GM23338 (cell line): ENCODE results near the gene ZNF490. TPM values are rescaled to one million over a fixed set of nuclear protein-coding genes. Genes with fewer than 3 reads are reported as not detected.
A peak's percentile ranks its signal among the peaks of the same experiment; 100 is the strongest.
"Not testable (repeated sequence)": the region's sequence is repeated elsewhere in the genome, so short reads cannot be mapped to it uniquely, and the experiment has no call there.

Experiments
- ATAC-seq: fragments of 200-7000 bp; cut with Tn5 transposase; 3 replicates; pipeline ENCODE4 v1.9.1; 2020
- DNase-seq: peaks from one replicate; pipeline ENCODE4 v3.0.0-alpha.2; 2015; ENCODE audit warnings: low spot score
- H2AFZ ChIP-seq: fragments of 200-600 bp; sonication (generic); 2 replicates; pipeline ENCODE4 v1.8.0; 2016; ENCODE audit warnings: antibody characterized with exemption, mild to moderate bottlenecking, moderate library complexity
- H3F3A ChIP-seq: fragments of 200-600 bp; sonication (generic); replicated peaks from 2 replicates; pipeline ENCODE4 v1.8.0; 2017; ENCODE audit warnings: antibody characterized with exemption, mixed run types, low read depth
- H3K27ac ChIP-seq: fragments of 200-600 bp; sonication (generic); 2 replicates; pipeline ENCODE4 v1.6.1; 2016; ENCODE audit warnings: low read depth
- H3K27me3 ChIP-seq: fragments of 200-600 bp; sonication (generic); 2 replicates; pipeline ENCODE4 v1.8.0; 2016; ENCODE audit warnings: mild to moderate bottlenecking, mixed run types, moderate library complexity; ENCODE audit not compliant: insufficient read depth
- H3K36me3 ChIP-seq: fragments of 200-600 bp; sonication (generic); 2 replicates; pipeline ENCODE4 v1.8.0; 2016; ENCODE audit warnings: mild to moderate bottlenecking; ENCODE audit not compliant: insufficient read depth
- H3K4me1 ChIP-seq: fragments of 200-600 bp; sonication (generic); 2 replicates; pipeline ENCODE4 v1.8.0; 2016; ENCODE audit warnings: mild to moderate bottlenecking, moderate library complexity; ENCODE audit not compliant: insufficient read depth
- H3K4me2 ChIP-seq: fragments of 200-600 bp; sonication (generic); 2 replicates; pipeline ENCODE4 v1.7.1; 2017; ENCODE audit warnings: mixed run types
- H3K4me3 ChIP-seq: fragments of 200-600 bp; sonication (generic); 2 replicates; pipeline ENCODE4 v1.6.1; 2016; ENCODE audit warnings: mixed run types
- H3K79me2 ChIP-seq: fragments of 200-600 bp; sonication (generic); replicated peaks from 2 replicates; pipeline ENCODE4 v1.8.0; 2017; ENCODE audit warnings: mild to moderate bottlenecking; ENCODE audit not compliant: insufficient read depth
- H3K9me2 ChIP-seq: fragments of 200-600 bp; sonication (generic); 2 replicates; pipeline ENCODE4 v1.8.0; 2017; ENCODE audit not compliant: insufficient read depth
- H4K20me1 ChIP-seq: fragments of 200-600 bp; sonication (generic); replicated peaks from 2 replicates; pipeline ENCODE4 v1.8.0; 2017; ENCODE audit warnings: mild to moderate bottlenecking; ENCODE audit not compliant: insufficient read depth
- H3K27ac Mint-ChIP-seq: 2 replicates; pipeline ENCODE4 v1.8.0; 2020; ENCODE audit warnings: inconsistent platforms, mild to moderate bottlenecking, moderate library complexity, mixed read lengths
- H3K27me3 Mint-ChIP-seq: 3 replicates; pipeline ENCODE4 v1.8.0; 2022; ENCODE audit warnings: low read depth, mild to moderate bottlenecking, moderate library complexity, mixed read lengths, inconsistent platforms; ENCODE audit not compliant: insufficient read depth, poor library complexity
- H3K36me3 Mint-ChIP-seq: 3 replicates; pipeline ENCODE4 v1.8.0; 2021; ENCODE audit warnings: low read depth, mild to moderate bottlenecking, inconsistent platforms, moderate library complexity, mixed read lengths
- H3K4me1 Mint-ChIP-seq: 3 replicates; pipeline ENCODE4 v1.8.0; 2020; ENCODE audit warnings: mild to moderate bottlenecking, inconsistent platforms, mixed read lengths
- H3K4me3 Mint-ChIP-seq: 3 replicates; pipeline ENCODE4 v1.8.0; 2021; ENCODE audit warnings: moderate library complexity, mild to moderate bottlenecking, inconsistent platforms, mixed read lengths
- H3K9me3 Mint-ChIP-seq: 3 replicates; pipeline ENCODE4 v1.8.0; 2020; ENCODE audit warnings: moderate library complexity, mild to moderate bottlenecking, inconsistent platforms, mixed read lengths
- CTCF ChIP-seq, 2 experiments: fragments of 200-600 bp in 1 of 2; sonication (generic) in 1 of 2; conservative IDR thresholded peaks; 2 replicates each; pipeline versions ENCODE4 v1.5.1 to v1.6.1; 2016 to 2017; ENCODE audit warnings: antibody characterized with exemption in 2 of 2, low read depth in 2 of 2, mild to moderate bottlenecking in 2 of 2, moderate library complexity in 1 of 2
- ETS1 ChIP-seq: IDR thresholded peaks from 2 replicates; pipeline ENCODE4 v1.6.1; 2016; ENCODE audit warnings: antibody characterized with exemption
- EZH2 ChIP-seq: fragments of 200-600 bp; sonication (generic); IDR thresholded peaks from one replicate; pipeline ENCODE4 v1.8.0; 2017; ENCODE audit warnings: antibody characterized with exemption, mild to moderate bottlenecking, low read depth; ENCODE audit not compliant: unreplicated experiment
- NANOG ChIP-seq: IDR thresholded peaks from 2 replicates; pipeline ENCODE4 v1.6.1; 2016; ENCODE audit warnings: antibody characterized with exemption, borderline replicate concordance
- POLR2AphosphoS5 ChIP-seq: IDR thresholded peaks from 2 replicates; pipeline ENCODE4 v1.6.1; 2016; ENCODE audit warnings: antibody characterized with exemption, low read depth
- STAT1 ChIP-seq: IDR thresholded peaks from one replicate; pipeline ENCODE4 v1.6.1; 2016; ENCODE audit warnings: antibody characterized with exemption; ENCODE audit not compliant: unreplicated experiment
- ZNF114 ChIP-seq: fragments of 250-450 bp; sonication (Bioruptor Pico); IDR thresholded peaks from 2 replicates; pipeline ENCODE4 v1.5.0; 2020; ENCODE audit warnings: mild to moderate bottlenecking, moderate library complexity
- polyA plus RNA-seq: library from polyadenylated mRNA; unstranded; fragments of >200 nt; fragmentation: Nextera tagmentation; extraction: Ambion mirVana; gene quantifications from 2 replicates; pipeline ENCODE4 v1.2.1, GENCODE V29; 2016
- total RNA-seq: library from RNA; depleted of rRNA; stranded (reverse); fragments of >200 nt; shearing (Covaris generic); gene quantifications from 2 replicates; pipeline ENCODE4 v1.2.3, GENCODE V29; 2014

ZNF490 gene
- total and polyA plus RNA-seq, 2 experiments from 2014 or later: 1.4 to 7.3 TPM

GRCh38 chr19:12567951-12568350 is 42.7 kb downstream of the ZNF490 start:
- Histone ChIP-seq H3K4me3 (no peak overlapping the region), H2AFZ (no peak overlapping the region), H3F3A (no peaks in the 10 kb centered on the region), H3K36me3 (no peaks in the 10 kb centered on the region; the same call in 1 of the 2 replicates), H4K20me1 (no peaks in the 10 kb centered on the region), H3K9me2 (no peaks in the 10 kb centered on the region), H3K27me3 (no peaks in the 10 kb centered on the region), H3K79me2 (no peaks in the 10 kb centered on the region), H3K4me1 (peaks cover 7% of the 10 kb centered on the region; the same call in 1 of the 2 replicates), H3K27ac (no peak overlapping the region), H3K4me2 (no peak overlapping the region)
- Mint-ChIP-seq H3K27me3 (peaks cover 5% of the 10 kb centered on the region), H3K36me3 (no peaks in the 10 kb centered on the region; the same call in 2 of the 3 replicates), H3K4me1 (peaks cover 10% of the 10 kb centered on the region), H3K4me3 (no peak overlapping the region), H3K9me3 (peaks cover 3% of the 10 kb centered on the region; the same call in 1 of the 3 replicates), H3K27ac (no peak overlapping the region)
- DNase-seq: no peak
- ATAC-seq: no peak
- no peak for TF ChIP-seq ZNF114 (CRISPR knock-in tag)
- TF ChIP-seq EZH2: no peak
- TF ChIP-seq STAT1: no peak
- no peak for TF ChIP-seq CTCF (conservative IDR thresholded peaks at IDR 0.05; ENCODE audit: low read depth in 2 of 2)
- no peak for TF ChIP-seq NANOG
- no peak for TF ChIP-seq ETS1
- no peak for TF ChIP-seq POLR2AphosphoS5

DNA sequence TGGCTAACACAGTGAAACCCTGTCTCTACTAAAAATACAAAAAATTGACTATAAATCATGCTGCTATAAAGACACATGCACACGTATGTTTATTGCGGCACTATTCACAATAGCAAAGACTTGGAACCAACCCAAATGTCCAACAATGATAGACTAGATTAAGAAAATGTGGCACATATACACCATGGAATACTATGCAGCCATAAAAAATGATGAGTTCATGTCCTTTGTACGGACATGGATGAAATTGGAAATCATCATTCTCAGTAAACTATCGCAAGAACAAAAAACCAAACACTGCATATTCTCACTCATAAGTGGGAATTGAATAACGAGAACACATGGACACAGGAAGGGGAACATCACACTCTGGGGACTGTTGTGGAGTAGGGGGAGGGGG is 44.2 kb downstream of the ZNF490 start:
- H3K4me3 Mint-ChIP-seq, H3K27me3 ChIP-seq, H3K4me1 Mint-ChIP-seq, H3K4me3 ChIP-seq, H3K27ac Mint-ChIP-seq, H3K4me2 ChIP-seq, H2AFZ ChIP-seq, H3K4me1 ChIP-seq, H3K27ac ChIP-seq, H3K9me2 ChIP-seq, H3K36me3 Mint-ChIP-seq, ATAC-seq, H3K36me3 ChIP-seq, H3K9me3 Mint-ChIP-seq, H3F3A ChIP-seq, DNase-seq, H3K79me2 ChIP-seq, H3K27me3 Mint-ChIP-seq, H4K20me1 ChIP-seq: not testable (repeated sequence)

- H3K36me3 Mint-ChIP-seq: no peaks in the 10 kb centered on the region
- no peaks in the 10 kb centered on the region for H3K9me3 Mint-ChIP-seq
- no peaks in the 10 kb centered on the region for H3K27me3 ChIP-seq
- no peak overlapping the region for H3K4me2 ChIP-seq
- no peak overlapping the region for H3K4me3 Mint-ChIP-seq
- H3K4me1 Mint-ChIP-seq: peaks cover 2% of the 10 kb centered on the region; the same call in 1 of the 3 replicates
- H3K27ac Mint-ChIP-seq: no peak overlapping the region
- DNase-seq (peak; percentile 91), ATAC-seq (peak; percentile 94)
- no peaks in the 10 kb centered on the region for H3F3A ChIP-seq
- no peak overlapping the region for H3K4me3 ChIP-seq
- H3K27ac ChIP-seq: no peak overlapping the region
- H3K4me1 ChIP-seq: no peaks in the 10 kb centered on the region
- H3K9me2 ChIP-seq: no peaks in the 10 kb centered on the region
- no peaks in the 10 kb centered on the region for H3K79me2 ChIP-seq
- H3K36me3 ChIP-seq: no peaks in the 10 kb centered on the region
- peaks cover 10% of the 10 kb centered on the region for H3K27me3 Mint-ChIP-seq
- peak; percentile 96 to 97 for TF ChIP-seq CTCF (conservative IDR thresholded peaks at IDR 0.05; ENCODE audit: low read depth in 2 of 2)
- TF ChIP-seq ZNF114 (CRISPR knock-in tag): no peak
- no peaks in the 10 kb centered on the region for H4K20me1 ChIP-seq
- H2AFZ ChIP-seq: no peak overlapping the region
These were observed 46.5 kb downstream of the ZNF490 start for GRCh38 chr19:12564016-12564664.
